IMR-90 (cell line): ENCODE data around the gene PLCL2. TPM values are rescaled to one million over a fixed set of nuclear protein-coding genes. Genes with fewer than 3 reads are reported as not detected.

Experiments used
- ATAC-seq: fragments of 200-7000 bp; cut with Tn5 transposase; 2 replicates; pipeline ENCODE4 v1.9.1; 2020; ENCODE audit warnings: low read depth, mild to moderate bottlenecking, moderate library complexity
- BruUV-seq: library from RNA; stranded (reverse); fragments of 400-500 nt; replicated peaks from 2 replicates; lab custom pipeline; 2021; lab: Mats Ljungman, UMichigan
- CTCF ChIA-PET: fragments of 300-600 bp; formaldehyde crosslinking; extraction: SDS; loops from one replicate; lab custom pipeline; 2021; ENCODE audit warnings: antibody characterized with exemption; lab: Yijun Ruan, JAX
- POLR2A ChIA-PET: fragments of 300-600 bp; sonication (Branson Sonifier 250); formaldehyde crosslinking; loops from one replicate; lab custom pipeline; 2022; ENCODE audit warnings: antibody characterized with exemption; ENCODE audit not compliant: unreplicated experiment; lab: Charles Lee
- DNase-seq: peaks from one replicate; pipeline ENCODE4 v3.0.0; 2013
- H2AFZ ChIP-seq: replicated peaks from 2 replicates; pipeline ENCODE3; 2013; ENCODE audit warnings: low read length, mild to moderate bottlenecking; ENCODE audit not compliant: poor library complexity
- H2AK5ac ChIP-seq: 2 replicates; pipeline ENCODE4 v1.6.1; 2013; ENCODE audit warnings: low read depth, low read length, inconsistent platforms
- H2AK9ac ChIP-seq: replicated peaks from 2 replicates; pipeline ENCODE3; 2013; ENCODE audit warnings: mild to moderate bottlenecking, low read depth, low read length, moderate library complexity; ENCODE audit not compliant: poor library complexity
- H2BK120ac ChIP-seq: 2 replicates; pipeline ENCODE4 v1.6.1; 2013; ENCODE audit warnings: low read depth, low read length, inconsistent platforms
- H2BK15ac ChIP-seq: 3 replicates; pipeline ENCODE4 v1.6.1; 2013; ENCODE audit warnings: low read depth, low read length, inconsistent platforms
- H2BK20ac ChIP-seq: 2 replicates; pipeline ENCODE4 v1.6.1; 2013; ENCODE audit warnings: low read depth, mild to moderate bottlenecking, inconsistent platforms, low read length, moderate library complexity
- H2BK5ac ChIP-seq: 2 replicates; pipeline ENCODE4 v1.6.1; 2013; ENCODE audit warnings: mild to moderate bottlenecking, low read depth, low read length, inconsistent platforms; ENCODE audit not compliant: poor library complexity, severe bottlenecking
- H3K14ac ChIP-seq: replicated peaks from 2 replicates; pipeline ENCODE4 v1.6.1; 2013; ENCODE audit warnings: low read depth, low read length, inconsistent platforms
- H3K18ac ChIP-seq: 2 replicates; pipeline ENCODE4 v1.6.1; 2013; ENCODE audit warnings: low read depth, low read length, control low read depth
- H3K23ac ChIP-seq: 2 replicates; pipeline ENCODE4 v1.6.1; 2013; ENCODE audit warnings: low read depth, low read length, inconsistent platforms
- H3K27ac ChIP-seq: 2 replicates; pipeline ENCODE4 v1.5.1; 2013; ENCODE audit warnings: mild to moderate bottlenecking, control low read depth, low read length; ENCODE audit not compliant: insufficient read depth
- H3K27me3 ChIP-seq: 2 replicates; pipeline ENCODE4 v1.6.1; 2013; ENCODE audit warnings: low read length; ENCODE audit not compliant: control insufficient read depth, insufficient read depth
- H3K36me3 ChIP-seq: 2 replicates; pipeline ENCODE4 v1.6.1; 2013; ENCODE audit warnings: low read length, mixed read lengths; ENCODE audit not compliant: control insufficient read depth, insufficient read depth
- H3K4ac ChIP-seq: 2 replicates; pipeline ENCODE4 v1.6.1; 2013; ENCODE audit warnings: low read depth, low read length, inconsistent platforms
- H3K4me1 ChIP-seq: 2 replicates; pipeline ENCODE4 v1.6.1; 2013; ENCODE audit warnings: low read length, mixed read lengths; ENCODE audit not compliant: control insufficient read depth, insufficient read depth
- H3K4me2 ChIP-seq: 2 replicates; pipeline ENCODE4 v1.6.1; 2013; ENCODE audit warnings: low read depth, mild to moderate bottlenecking, control low read depth, low read length, moderate library complexity
- H3K4me3 ChIP-seq: 2 replicates; pipeline ENCODE4 v1.5.1; 2013; ENCODE audit warnings: low read depth, mild to moderate bottlenecking, control low read depth, low read length, moderate library complexity; ENCODE audit not compliant: insufficient read depth
- H3K56ac ChIP-seq: 2 replicates; pipeline ENCODE4 v1.6.1; 2013; ENCODE audit warnings: low read length, inconsistent platforms; ENCODE audit not compliant: insufficient read depth; ENCODE audit errors: extremely low read depth
- H3K79me1 ChIP-seq, 2 experiments: 2 replicates each; pipeline ENCODE4 v1.6.1; 2013; ENCODE audit warnings: low read length in 2 of 2, inconsistent platforms in 1 of 2, low read depth in 1 of 2
- H3K9ac ChIP-seq: 2 replicates; pipeline ENCODE4 v1.6.1; 2013; ENCODE audit warnings: low read depth, low read length, control low read depth
- H3K9me1 ChIP-seq: 2 replicates; pipeline ENCODE4 v1.6.1; 2013; ENCODE audit warnings: low read length, inconsistent platforms; ENCODE audit not compliant: insufficient read depth
- H3K9me3 ChIP-seq: 2 replicates; pipeline ENCODE4 v1.6.1; 2013; ENCODE audit warnings: low read length; ENCODE audit not compliant: control insufficient read depth, insufficient read depth
- H4K20me1 ChIP-seq: 2 replicates; pipeline ENCODE4 v1.6.1; 2013; ENCODE audit warnings: low read length, inconsistent platforms; ENCODE audit not compliant: insufficient read depth
- H4K5ac ChIP-seq: 2 replicates; pipeline ENCODE4 v1.6.1; 2013; ENCODE audit warnings: mild to moderate bottlenecking, low read depth, low read length, control low read depth
- H4K8ac ChIP-seq, 2 experiments: 2 replicates each; pipeline ENCODE4 v1.6.1; 2013; ENCODE audit warnings: low read depth in 2 of 2, low read length in 2 of 2, control low read depth in 1 of 2, inconsistent platforms in 1 of 2
- H4K91ac ChIP-seq: 2 replicates; pipeline ENCODE4 v1.6.1; 2013; ENCODE audit warnings: low read depth, low read length, inconsistent platforms; ENCODE audit not compliant: insufficient read depth
- CHD1 ChIP-seq: IDR thresholded peaks from 2 replicates; pipeline ENCODE4 v1.6.1; 2012; ENCODE audit warnings: low read depth, low read length, improper control_type of control experiment
- WGBS, 2 experiments: methylation state at CpG; one replicate each; pipeline versions ENCODE4 v1.1.5 to v1.1.7; 2013; ENCODE audit warnings: missing lambda C conversion rate in 2 of 2; ENCODE audit not compliant: insufficient read length in 1 of 2; ENCODE audit errors: extremely low coverage in 2 of 2; 5-methylcytosine and 5-hydroxymethylcytosine counted together
- dilution Hi-C: fragments of 300-500 bp; cut with HindIII; formaldehyde crosslinking; loops from one replicate; pipeline ENCODE4 v1.14.3; 2018; ENCODE audit warnings: low sequenced_read_pairs; ENCODE audit not compliant: unreplicated experiment
- in situ Hi-C: fragments of 300-500 bp; cut with MboI; formaldehyde crosslinking; loops from 3 replicates; pipeline ENCODE4 v1.14.3; 2019; ENCODE audit warnings: low sequenced_read_pairs, inconsistent platforms, mixed read lengths
- intact Hi-C: fragments of 100-400 bp; cut with micrococcal nuclease; formaldehyde crosslinking; loops from 2 replicates; pipeline ENCODE4 v1.10.0; 2022
- polyA plus RNA-seq, 3 experiments: library from polyadenylated mRNA; depleted of rRNA; stranded (reverse); fragments of >200 nt; gene quantifications; 2 replicates each; pipeline ENCODE4 v1.2.3, GENCODE V29; 2012; ENCODE audit warnings: low replicate concordance in 1 of 3
- total RNA-seq: library from RNA; depleted of rRNA; stranded (reverse); fragments of >200 nt; gene quantifications from 2 replicates; pipeline ENCODE4 v1.2.3, GENCODE V29; 2012
- TF ChIP-seq, protein P1 (sequence below): conservative IDR thresholded peaks from 2 replicates; pipeline ENCODE4 v1.5.1; 2012; ENCODE audit warnings: mild to moderate bottlenecking, low read depth, low read length, improper control_type of control experiment

The PLCL2 gene
- total and polyA plus RNA-seq, 2 of the 4 experiments (the other 2 are of a cell fraction): 0.92 to 3.8 TPM

DNA sequence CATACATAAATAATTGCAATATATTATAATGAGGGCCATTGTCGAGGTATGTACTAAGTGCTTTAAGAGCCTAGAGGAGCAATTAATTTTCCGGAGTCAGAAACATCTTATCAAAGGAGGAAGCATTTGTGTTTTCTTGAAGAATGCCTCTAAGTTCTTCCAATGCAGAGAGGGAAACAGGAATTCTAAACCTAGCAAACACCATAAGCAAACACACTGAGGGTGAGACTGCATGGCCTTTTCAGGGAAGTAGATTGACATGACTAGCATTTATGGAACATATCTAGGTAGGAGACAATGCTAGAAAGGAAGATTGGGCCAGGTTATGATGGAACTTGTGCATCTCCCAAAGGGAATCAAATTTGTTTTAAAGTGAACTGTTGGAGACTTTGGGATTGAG is 7.2 kb upstream of the PLCL2 start:
- BruUV-seq: no TSS peak
- peaks cover 4% of the 10 kb centered on the region for H3K27me3 ChIP-seq
- CTCF ChIA-PET: no interaction called here

More for the DNA sequence above, 7.2 kb upstream of the PLCL2 start:
- POLR2A ChIA-PET: no interaction called here
- no peaks in the 10 kb centered on the region for H4K20me1 ChIP-seq
- in situ Hi-C loops (loop anchor here (25.0 kb wide), 1 partner anchor 590 kb away; no protein-coding TSS in a partner anchor), intact Hi-C loops (no loop called here), dilution Hi-C loops (no loop called here)
- H4K91ac ChIP-seq: no peak overlapping the region
- H3K9me1 ChIP-seq: no peaks in the 10 kb centered on the region
- H4K8ac ChIP-seq: no peak overlapping the region
- no peak for TF ChIP-seq CHD1
- TF ChIP-seq, protein P1, sequence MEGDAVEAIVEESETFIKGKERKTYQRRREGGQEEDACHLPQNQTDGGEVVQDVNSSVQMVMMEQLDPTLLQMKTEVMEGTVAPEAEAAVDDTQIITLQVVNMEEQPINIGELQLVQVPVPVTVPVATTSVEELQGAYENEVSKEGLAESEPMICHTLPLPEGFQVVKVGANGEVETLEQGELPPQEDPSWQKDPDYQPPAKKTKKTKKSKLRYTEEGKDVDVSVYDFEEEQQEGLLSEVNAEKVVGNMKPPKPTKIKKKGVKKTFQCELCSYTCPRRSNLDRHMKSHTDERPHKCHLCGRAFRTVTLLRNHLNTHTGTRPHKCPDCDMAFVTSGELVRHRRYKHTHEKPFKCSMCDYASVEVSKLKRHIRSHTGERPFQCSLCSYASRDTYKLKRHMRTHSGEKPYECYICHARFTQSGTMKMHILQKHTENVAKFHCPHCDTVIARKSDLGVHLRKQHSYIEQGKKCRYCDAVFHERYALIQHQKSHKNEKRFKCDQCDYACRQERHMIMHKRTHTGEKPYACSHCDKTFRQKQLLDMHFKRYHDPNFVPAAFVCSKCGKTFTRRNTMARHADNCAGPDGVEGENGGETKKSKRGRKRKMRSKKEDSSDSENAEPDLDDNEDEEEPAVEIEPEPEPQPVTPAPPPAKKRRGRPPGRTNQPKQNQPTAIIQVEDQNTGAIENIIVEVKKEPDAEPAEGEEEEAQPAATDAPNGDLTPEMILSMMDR: no peak
- H2AK5ac ChIP-seq: no peak overlapping the region
- no peak overlapping the region for H3K4me3 ChIP-seq
- H2BK20ac ChIP-seq: no peak overlapping the region
- H3K14ac ChIP-seq: no peak overlapping the region
- H2BK120ac ChIP-seq: no peak overlapping the region
- DNase-seq: no peak
- H3K9ac ChIP-seq: no peak overlapping the region
- H3K4ac ChIP-seq: no peak overlapping the region
- H2BK5ac ChIP-seq: no peak overlapping the region
- H3K27ac ChIP-seq: no peak overlapping the region
- no peak overlapping the region for H2BK15ac ChIP-seq
- no peak overlapping the region for H3K56ac ChIP-seq
- no peak overlapping the region for H3K23ac ChIP-seq
- no peaks in the 10 kb centered on the region for H3K9me3 ChIP-seq
- WGBS, 2 experiments: no CpG with 5 or more reads among the region's 2 CpGs
- no peak for ATAC-seq
- H3K36me3 ChIP-seq: no peaks in the 10 kb centered on the region
- no peak overlapping the region for H4K5ac ChIP-seq
- no peak overlapping the region for H3K18ac ChIP-seq
- no peak overlapping the region for H3K4me2 ChIP-seq
- no peaks in the 10 kb centered on the region for H3K4me1 ChIP-seq
- H3K79me1 ChIP-seq: no peaks in the 10 kb centered on the region
- H2AFZ ChIP-seq: no peak overlapping the region
- H2AK9ac ChIP-seq: no peak overlapping the region
